ENCODE results near the gene TSHR.
"Not testable (repeated sequence)": the region's sequence is repeated elsewhere in the genome, so short reads cannot be mapped to it uniquely, and the experiment has no call there.

TSHR gene

GRCh38 chr14:81105961-81106360, 150.5 kb downstream of the TSHR start:
- Histone ChIP-seq H3K4me1 (ENCODE audit: control insufficient read depth, insufficient read depth, low read depth, low read length) (no peaks in the 10 kb centered on the region), H3K23ac (ENCODE audit: low read length in 2 of 2) (no peak overlapping the region), H3K4me3 (ENCODE audit: insufficient read depth in 1 of 2, low read depth in 1 of 2, low read length in 2 of 2) (no peak overlapping the region), H2BK12ac (ENCODE audit: low read length in 2 of 2) (no peak overlapping the region), H3K4ac (ENCODE audit: low read depth in 1 of 2, low read length in 2 of 2) (no peak overlapping the region), H3K9me3 (ENCODE audit: control insufficient read depth, low read length) (no peaks in the 10 kb centered on the region), H4K91ac (ENCODE audit: low read length) (no peak overlapping the region), H3K9ac (ENCODE audit: low read length) (no peak overlapping the region), H2BK120ac (ENCODE audit: low read depth, low read length) (no peak overlapping the region), H3K27me3 (ENCODE audit: control insufficient read depth in 1 of 2, insufficient read depth in 1 of 2, low read length in 2 of 2) (no peaks in the 10 kb centered on the region), H3K79me1 (replicated peaks; ENCODE audit: low read length, poor library complexity, severe bottlenecking) (no peaks in the 10 kb centered on the region), H3K14ac (ENCODE audit: low read length in 2 of 2) (no peak overlapping the region), H3K27ac (ENCODE audit: low read length, poor library complexity, severe bottlenecking) (no peak overlapping the region), H2BK15ac (ENCODE audit: low read depth, poor library complexity, severe bottlenecking) (no peak overlapping the region), H3K36me3 (ENCODE audit: control insufficient read depth in 1 of 2, insufficient read depth in 2 of 2, low read depth in 1 of 2, low read length in 2 of 2) (no peaks in the 10 kb centered on the region), H3K4me2 (ENCODE audit: low read length, poor library complexity, severe bottlenecking) (no peak overlapping the region), H2AK5ac (ENCODE audit: low read length, severe bottlenecking) (no peak overlapping the region), H4K8ac (ENCODE audit: low read length) (no peak overlapping the region), H2AFZ (ENCODE audit: low read depth, low read length) (no peak overlapping the region), H2BK5ac (ENCODE audit: low read depth, low read length, poor library complexity, severe bottlenecking) (no peak overlapping the region), H3K18ac (ENCODE audit: low read depth in 1 of 2, low read length in 2 of 2) (no peak overlapping the region)
- WGBS, result no CpG with 5 or more reads among the region's 1 CpG
- DNase-seq, result no peak

DNA sequence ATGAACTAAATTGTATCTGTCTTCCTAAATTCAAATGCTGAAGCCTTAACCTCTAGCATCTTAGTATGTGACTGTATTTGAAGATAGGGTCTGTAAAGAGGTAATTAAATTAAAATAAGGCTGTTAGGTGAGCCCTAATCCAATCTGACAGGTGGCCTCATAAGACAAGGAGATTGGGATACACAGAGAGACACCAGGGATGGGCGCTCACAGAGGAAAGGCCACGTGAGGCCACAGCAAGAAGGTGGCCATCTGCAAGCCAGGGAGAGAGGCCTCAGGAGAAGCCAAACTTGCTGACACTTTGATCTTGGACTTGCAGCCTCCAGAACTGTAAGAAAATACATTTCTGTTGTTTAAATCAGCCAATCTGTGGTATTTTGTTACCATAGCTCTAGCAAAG, 154.8 kb downstream of the TSHR start:
- Histone ChIP-seq H2AK5ac (ENCODE audit: low read length, severe bottlenecking) (no peak overlapping the region), H3K14ac (ENCODE audit: low read length in 2 of 2) (no peak overlapping the region), H3K27me3 (ENCODE audit: control insufficient read depth in 1 of 2, insufficient read depth in 1 of 2, low read length in 2 of 2) (no peaks in the 10 kb centered on the region), H3K27ac (ENCODE audit: low read length, poor library complexity, severe bottlenecking) (no peak overlapping the region), H3K4me2 (ENCODE audit: low read length, poor library complexity, severe bottlenecking) (no peak overlapping the region), H2BK120ac (ENCODE audit: low read depth, low read length) (no peak overlapping the region), H3K36me3 (ENCODE audit: control insufficient read depth in 1 of 2, insufficient read depth in 2 of 2, low read depth in 1 of 2, low read length in 2 of 2) (no peaks in the 10 kb centered on the region), H4K91ac (ENCODE audit: low read length) (no peak overlapping the region), H3K9me3 (ENCODE audit: control insufficient read depth, low read length) (no peaks in the 10 kb centered on the region), H3K4me1 (ENCODE audit: control insufficient read depth, insufficient read depth, low read depth, low read length) (no peaks in the 10 kb centered on the region), H2BK12ac (ENCODE audit: low read length in 2 of 2) (no peak overlapping the region), H3K9ac (ENCODE audit: low read length) (no peak overlapping the region), H4K8ac (ENCODE audit: low read length) (no peak overlapping the region), H2BK15ac (ENCODE audit: low read depth, poor library complexity, severe bottlenecking) (no peak overlapping the region), H3K4me3 (ENCODE audit: insufficient read depth in 1 of 2, low read depth in 1 of 2, low read length in 2 of 2) (no peak overlapping the region), H3K79me1 (replicated peaks; ENCODE audit: low read length, poor library complexity, severe bottlenecking) (no peaks in the 10 kb centered on the region), H2BK5ac (ENCODE audit: low read depth, low read length, poor library complexity, severe bottlenecking) (no peak overlapping the region), H3K18ac (ENCODE audit: low read depth in 1 of 2, low read length in 2 of 2) (no peak overlapping the region), H3K4ac (ENCODE audit: low read depth in 1 of 2, low read length in 2 of 2) (no peak overlapping the region), H3K23ac (ENCODE audit: low read length in 2 of 2) (no peak overlapping the region), H2AFZ (ENCODE audit: low read depth, low read length) (no peak overlapping the region)
- WGBS, result 77% methylated on average over 2 of the region's 2 CpGs
- DNase-seq, result no peak

GRCh38 chr14:81113176-81113575, 157.8 kb downstream of the TSHR start:
- Histone ChIP-seq H3K23ac (ENCODE audit: low read length in 2 of 2) (no peak overlapping the region), H2BK15ac (ENCODE audit: low read depth, poor library complexity, severe bottlenecking) (no peak overlapping the region), H4K8ac (ENCODE audit: low read length) (no peak overlapping the region), H2BK5ac (ENCODE audit: low read depth, low read length, poor library complexity, severe bottlenecking) (no peak overlapping the region), H2BK120ac (ENCODE audit: low read depth, low read length) (no peak overlapping the region), H3K18ac (ENCODE audit: low read depth in 1 of 2, low read length in 2 of 2) (no peak overlapping the region), H2AK5ac (ENCODE audit: low read length, severe bottlenecking) (no peak overlapping the region), H2AFZ (ENCODE audit: low read depth, low read length) (no peak overlapping the region), H3K27ac (ENCODE audit: low read length, poor library complexity, severe bottlenecking) (no peak overlapping the region), H2BK12ac (ENCODE audit: low read length in 2 of 2) (no peak overlapping the region), H3K4me1 (ENCODE audit: control insufficient read depth, insufficient read depth, low read depth, low read length) (no peaks in the 10 kb centered on the region), H3K4ac (ENCODE audit: low read depth in 1 of 2, low read length in 2 of 2) (no peak overlapping the region), H3K4me2 (ENCODE audit: low read length, poor library complexity, severe bottlenecking) (no peak overlapping the region), H3K9me3 (ENCODE audit: control insufficient read depth, low read length) (no peaks in the 10 kb centered on the region), H4K91ac (ENCODE audit: low read length) (no peak overlapping the region), H3K4me3 (ENCODE audit: insufficient read depth in 1 of 2, low read depth in 1 of 2, low read length in 2 of 2) (no peak overlapping the region), H3K27me3 (ENCODE audit: control insufficient read depth in 1 of 2, insufficient read depth in 1 of 2, low read length in 2 of 2) (no peaks in the 10 kb centered on the region), H3K79me1 (replicated peaks; ENCODE audit: low read length, poor library complexity, severe bottlenecking) (no peaks in the 10 kb centered on the region), H3K9ac (ENCODE audit: low read length) (no peak overlapping the region), H3K14ac (ENCODE audit: low read length in 2 of 2) (no peak overlapping the region), H3K36me3 (ENCODE audit: control insufficient read depth in 1 of 2, insufficient read depth in 2 of 2, low read depth in 1 of 2, low read length in 2 of 2) (no peaks in the 10 kb centered on the region)
- WGBS, result 77% methylated on average over 2 of the region's 2 CpGs
- no peak for DNase-seq

GRCh38 chr14:81113945-81114820, 158.8 kb downstream of the TSHR start:
- H3K4ac ChIP-seq (ENCODE audit: low read depth in 1 of 2, low read length in 2 of 2); H3K9me3 ChIP-seq (ENCODE audit: control insufficient read depth, low read length): not testable (repeated sequence)

More at GRCh38 chr14:81113945-81114820, 158.8 kb downstream of the TSHR start:
- not testable (repeated sequence) for H2BK15ac ChIP-seq (ENCODE audit: low read depth, poor library complexity, severe bottlenecking); H3K36me3 ChIP-seq (ENCODE audit: control insufficient read depth in 1 of 2, insufficient read depth in 2 of 2, low read depth in 1 of 2, low read length in 2 of 2); DNase-seq; H2AFZ ChIP-seq (ENCODE audit: low read depth, low read length); H2AK5ac ChIP-seq (ENCODE audit: low read length, severe bottlenecking); H3K27ac ChIP-seq (ENCODE audit: low read length, poor library complexity, severe bottlenecking); H4K8ac ChIP-seq (ENCODE audit: low read length); H3K23ac ChIP-seq (ENCODE audit: low read length in 2 of 2); H2BK12ac ChIP-seq (ENCODE audit: low read length in 2 of 2); H3K4me2 ChIP-seq (ENCODE audit: low read length, poor library complexity, severe bottlenecking); H3K9ac ChIP-seq (ENCODE audit: low read length); H3K14ac ChIP-seq (ENCODE audit: low read length in 2 of 2); H3K4me1 ChIP-seq (ENCODE audit: control insufficient read depth, insufficient read depth, low read depth, low read length); H2BK5ac ChIP-seq (ENCODE audit: low read depth, low read length, poor library complexity, severe bottlenecking); H3K18ac ChIP-seq (ENCODE audit: low read depth in 1 of 2, low read length in 2 of 2); H3K79me1 ChIP-seq (replicated peaks; ENCODE audit: low read length, poor library complexity, severe bottlenecking); H3K27me3 ChIP-seq (ENCODE audit: control insufficient read depth in 1 of 2, insufficient read depth in 1 of 2, low read length in 2 of 2); H4K91ac ChIP-seq (ENCODE audit: low read length); H2BK120ac ChIP-seq (ENCODE audit: low read depth, low read length); H3K4me3 ChIP-seq (ENCODE audit: insufficient read depth in 1 of 2, low read depth in 1 of 2, low read length in 2 of 2)
- WGBS, result 89% methylated on average over 28 of the region's 34 CpGs

All from mesenchymal stem cell (in vitro differentiated cells and primary cell).